Rectal smooth muscle tissue (tissue), 1 donor: ENCODE data around the gene C1QTNF9.

Source experiments
- H3K27ac ChIP-seq: one replicate; pipeline ENCODE4 v1.7.0; 2013; ENCODE audit warnings: low read depth, low read length, inconsistent platforms
- H3K27me3 ChIP-seq: one replicate; pipeline ENCODE4 v1.7.0; 2013; ENCODE audit warnings: low read length; ENCODE audit not compliant: control insufficient read depth, insufficient read depth
- H3K36me3 ChIP-seq: one replicate; pipeline ENCODE4 v1.7.0; 2013; ENCODE audit warnings: low read length; ENCODE audit not compliant: control insufficient read depth, insufficient read depth
- H3K4me1 ChIP-seq: one replicate; pipeline ENCODE4 v1.7.0; 2013; ENCODE audit warnings: low read length; ENCODE audit not compliant: control insufficient read depth, insufficient read depth
- H3K4me3 ChIP-seq: one replicate; pipeline ENCODE4 v1.7.0; 2013; ENCODE audit warnings: low read length
- H3K9ac ChIP-seq: one replicate; pipeline ENCODE4 v1.7.0; 2013; ENCODE audit warnings: low read length

C1QTNF9 gene

GRCh38 chr13:24287748-24288287 is 21.6 kb upstream of the C1QTNF9 start:
- Histone ChIP-seq H3K4me1 (no peaks in the 10 kb centered on the region), H3K4me3 (no peak overlapping the region), H3K9ac (no peak overlapping the region), H3K36me3 (peaks cover 8% of the 10 kb centered on the region), H3K27ac (no peak overlapping the region), H3K27me3 (no peaks in the 10 kb centered on the region)

GRCh38 chr13:24288870-24289269 is 20.5 kb upstream of the C1QTNF9 start:
- H3K27ac ChIP-seq = no peak overlapping the region

GRCh38 chr13:24290280-24290932 is 19.0 kb upstream of the C1QTNF9 start:
- H3K9ac ChIP-seq = no peak overlapping the region
- H3K36me3 ChIP-seq = peaks cover 16% of the 10 kb centered on the region
- H3K4me3 ChIP-seq = no peak overlapping the region
- H3K27me3 ChIP-seq = no peaks in the 10 kb centered on the region
- H3K4me1 ChIP-seq = no peaks in the 10 kb centered on the region
- H3K27ac ChIP-seq = no peak overlapping the region

More at GRCh38 chr13:24288870-24289269, 20.5 kb upstream of the C1QTNF9 start:
- H3K4me1 ChIP-seq = no peaks in the 10 kb centered on the region
- no peak overlapping the region for H3K4me3 ChIP-seq
- H3K36me3 ChIP-seq = peaks cover 12% of the 10 kb centered on the region
- H3K9ac ChIP-seq = no peak overlapping the region
- no peaks in the 10 kb centered on the region for H3K27me3 ChIP-seq

GRCh38 chr13:24292481-24292880 is 16.9 kb upstream of the C1QTNF9 start:
- Histone ChIP-seq H3K4me1 (no peaks in the 10 kb centered on the region), H3K27me3 (no peaks in the 10 kb centered on the region), H3K27ac (no peak overlapping the region), H3K4me3 (no peak overlapping the region), H3K36me3 (peaks cover 22% of the 10 kb centered on the region), H3K9ac (no peak overlapping the region)

- Histone ChIP-seq H3K36me3 (peaks cover 25% of the 10 kb centered on the region), H3K27ac (no peak overlapping the region), H3K4me1 (no peaks in the 10 kb centered on the region)
Observed at GRCh38 chr13:24293746-24294145, 15.6 kb upstream of the C1QTNF9 start.

GRCh38 chr13:24299488-24300114 is 9.8 kb upstream of the C1QTNF9 start:
- no peak overlapping the region for H3K9ac ChIP-seq
- H3K27me3 ChIP-seq = no peaks in the 10 kb centered on the region
- peaks cover 30% of the 10 kb centered on the region for H3K36me3 ChIP-seq
- H3K4me3 ChIP-seq = no peak overlapping the region
- H3K27ac ChIP-seq = no peak overlapping the region
- H3K4me1 ChIP-seq = peaks cover 2% of the 10 kb centered on the region

More at GRCh38 chr13:24293746-24294145, 15.6 kb upstream of the C1QTNF9 start:
- Histone ChIP-seq H3K9ac (no peak overlapping the region), H3K27me3 (no peaks in the 10 kb centered on the region), H3K4me3 (no peak overlapping the region)

GRCh38 chr13:24301434-24301833 is 7.9 kb upstream of the C1QTNF9 start:
- Histone ChIP-seq H3K27ac (no peak overlapping the region), H3K9ac (no peak overlapping the region), H3K27me3 (no peaks in the 10 kb centered on the region), H3K4me1 (peaks cover 2% of the 10 kb centered on the region), H3K4me3 (no peak overlapping the region), H3K36me3 (peaks cover 25% of the 10 kb centered on the region)

GRCh38 chr13:24301911-24302310 is 7.5 kb upstream of the C1QTNF9 start:
- no peak overlapping the region for H3K9ac ChIP-seq
- H3K36me3 ChIP-seq = peaks cover 25% of the 10 kb centered on the region
- H3K27me3 ChIP-seq = no peaks in the 10 kb centered on the region
- H3K4me1 ChIP-seq = peaks cover 2% of the 10 kb centered on the region
- no peak overlapping the region for H3K27ac ChIP-seq
- H3K4me3 ChIP-seq = no peak overlapping the region

GRCh38 chr13:24304620-24305019 is 4.8 kb upstream of the C1QTNF9 start:
- no peak overlapping the region for H3K27ac ChIP-seq
- H3K9ac ChIP-seq = no peak overlapping the region
- H3K27me3 ChIP-seq = no peaks in the 10 kb centered on the region
- peaks cover 2% of the 10 kb centered on the region for H3K4me1 ChIP-seq
- H3K36me3 ChIP-seq = peaks cover 19% of the 10 kb centered on the region
- no peak overlapping the region for H3K4me3 ChIP-seq

GRCh38 chr13:24306632-24307031 is 2.7 kb upstream of the C1QTNF9 start:
- H3K36me3 ChIP-seq = peaks cover 10% of the 10 kb centered on the region
- H3K27me3 ChIP-seq = no peaks in the 10 kb centered on the region
- no peak overlapping the region for H3K4me3 ChIP-seq
- no peak overlapping the region for H3K27ac ChIP-seq
- H3K9ac ChIP-seq = no peak overlapping the region
- H3K4me1 ChIP-seq = peaks cover 2% of the 10 kb centered on the region

GRCh38 chr13:24307211-24308067 is 1.9 kb upstream of the C1QTNF9 start:
- H3K36me3 ChIP-seq = peaks cover 10% of the 10 kb centered on the region
- no peak overlapping the region for H3K27ac ChIP-seq

GRCh38 chr13:24308068-24308445 is 1.3 kb upstream of the C1QTNF9 start:
- Histone ChIP-seq H3K4me1 (peaks cover 2% of the 10 kb centered on the region), H3K4me3 (no peak overlapping the region), H3K27me3 (no peaks in the 10 kb centered on the region), H3K9ac (no peak overlapping the region), H3K27ac (no peak overlapping the region), H3K36me3 (peaks cover 6% of the 10 kb centered on the region)

More at GRCh38 chr13:24307211-24308067, 1.9 kb upstream of the C1QTNF9 start:
- H3K4me3 ChIP-seq = no peak overlapping the region
- H3K27me3 ChIP-seq = no peaks in the 10 kb centered on the region
- H3K9ac ChIP-seq = no peak overlapping the region
- H3K4me1 ChIP-seq = peaks cover 2% of the 10 kb centered on the region
